Neural cell (in vitro differentiated cells): ENCODE results near the gene HOXC6. TPM values are rescaled to one million over a fixed set of nuclear protein-coding genes. Genes with fewer than 3 reads are reported as not detected.

Experiments
- H2AFZ ChIP-seq: fragments of 200-600, 300-800 bp; sonication (generic), shearing (Covaris generic); 2 replicates; pipeline ENCODE4 v1.6.0; 2014; ENCODE audit warnings: low read depth, mild to moderate bottlenecking, antibody characterized with exemption, low read length, moderate library complexity
- H3F3A ChIP-seq: fragments of 200-600 bp; shearing (Covaris generic); 2 replicates; pipeline ENCODE4 v1.6.1; 2016; ENCODE audit warnings: mild to moderate bottlenecking, moderate library complexity, mixed read lengths, antibody characterized with exemption, low read length; ENCODE audit not compliant: insufficient read depth, poor library complexity, severe bottlenecking
- H3K27ac ChIP-seq: fragments of 200-600, 300-800 bp; sonication (generic), shearing (Covaris generic); 2 replicates; pipeline ENCODE4 v1.5.1; 2014; ENCODE audit warnings: mild to moderate bottlenecking, low read length, moderate library complexity
- H3K27me3 ChIP-seq: fragments of 300-800, 200-600 bp; sonication (generic), shearing (Covaris generic); 2 replicates; pipeline ENCODE4 v1.6.0; 2014; ENCODE audit warnings: mild to moderate bottlenecking, low read depth, low read length, moderate library complexity; ENCODE audit not compliant: insufficient read depth
- H3K36me3 ChIP-seq: fragments of 300-800, 200-600 bp; sonication (generic), shearing (Covaris generic); 2 replicates; pipeline ENCODE4 v1.5.1; 2014; ENCODE audit warnings: mild to moderate bottlenecking, antibody characterized with exemption, low read length, moderate library complexity; ENCODE audit not compliant: insufficient read depth
- H3K4me2 ChIP-seq: fragments of 300-800, 200-600 bp; sonication (generic), shearing (Covaris generic); 2 replicates; pipeline ENCODE4 v1.6.0; 2014; ENCODE audit warnings: mild to moderate bottlenecking, low read length
- H3K4me3 ChIP-seq: fragments of 300-800, 200-600 bp; sonication (generic), shearing (Covaris generic); 2 replicates; pipeline ENCODE4 v1.5.1; 2014; ENCODE audit warnings: mild to moderate bottlenecking, low read length, moderate library complexity
- H3K79me2 ChIP-seq: fragments of 200-600 bp; shearing (Covaris generic); replicated peaks from 2 replicates; pipeline ENCODE4 v1.6.0; 2014; ENCODE audit warnings: mild to moderate bottlenecking, low read length, moderate library complexity; ENCODE audit not compliant: insufficient read depth
- H3K9ac ChIP-seq: fragments of 300-800, 200-600 bp; sonication (generic), shearing (Covaris generic); 2 replicates; pipeline ENCODE4 v1.6.1; 2016; ENCODE audit warnings: mild to moderate bottlenecking, low read length, mixed read lengths
- H3K9me2 ChIP-seq: fragments of 200-600 bp; shearing (Covaris generic); 2 replicates; pipeline ENCODE4 v1.6.1; 2016; ENCODE audit warnings: mild to moderate bottlenecking, low read length, mixed read lengths; ENCODE audit not compliant: insufficient read depth
- H3K9me3 ChIP-seq: fragments of 200-600, 300-800 bp; sonication (generic), shearing (Covaris generic); 2 replicates; pipeline ENCODE4 v1.6.1; 2016; ENCODE audit warnings: mild to moderate bottlenecking, mixed run types, low read length, moderate library complexity, mixed read lengths
- H4K20me1 ChIP-seq: fragments of 200-600 bp; shearing (Covaris generic); 2 replicates; pipeline ENCODE4 v1.6.1; 2016; ENCODE audit warnings: mild to moderate bottlenecking, mixed run types; ENCODE audit not compliant: insufficient read depth
- EP300 ChIP-seq: fragments of 450-650 bp; conservative IDR thresholded peaks from 2 replicates; pipeline ENCODE4 v1.6.1; 2014; ENCODE audit warnings: antibody characterized with exemption, mild to moderate bottlenecking, moderate library complexity; ENCODE audit not compliant: poor library complexity, severe bottlenecking
- EZH2 ChIP-seq: fragments of 200-600, 300-800 bp; shearing (Covaris generic), sonication (generic); IDR thresholded peaks from 2 replicates; pipeline ENCODE4 v1.6.1; 2014; ENCODE audit warnings: antibody characterized with exemption, low read length, borderline replicate concordance, mild to moderate bottlenecking; ENCODE audit not compliant: insufficient read depth, poor library complexity, severe bottlenecking
- MXI1 ChIP-seq: fragments of 450-650 bp; conservative IDR thresholded peaks from 2 replicates; pipeline ENCODE4 v1.6.1; 2014; ENCODE audit warnings: antibody characterized with exemption, mild to moderate bottlenecking; ENCODE audit not compliant: poor library complexity, severe bottlenecking
- POLR2AphosphoS5 ChIP-seq: IDR thresholded peaks from 2 replicates; pipeline ENCODE4 v1.6.1; 2012
- RAD21 ChIP-seq: fragments of 450-650 bp; conservative IDR thresholded peaks from 2 replicates; pipeline ENCODE4 v1.6.1; 2014; ENCODE audit warnings: antibody characterized with exemption, mild to moderate bottlenecking, moderate library complexity
- SMC3 ChIP-seq: fragments of 450-650 bp; conservative IDR thresholded peaks from 2 replicates; pipeline ENCODE4 v1.6.1; 2014; ENCODE audit warnings: antibody characterized with exemption, mild to moderate bottlenecking, moderate library complexity; ENCODE audit not compliant: poor library complexity
- TAF1 ChIP-seq: IDR thresholded peaks from 2 replicates; pipeline ENCODE4 v1.6.1; 2012; ENCODE audit warnings: low read depth
- polyA plus RNA-seq: library from polyadenylated mRNA; depleted of rRNA; stranded (reverse); fragments of >200 nt; gene quantifications from 2 replicates; pipeline ENCODE4 v1.2.3, GENCODE V29; 2014
- TF ChIP-seq, protein P1 (sequence below): fragments of 450-650 bp; IDR thresholded peaks from 2 replicates; pipeline ENCODE4 v1.5.1; 2014; ENCODE audit warnings: antibody characterized with exemption, mild to moderate bottlenecking, moderate library complexity; ENCODE audit not compliant: poor library complexity, severe bottlenecking
- TF ChIP-seq, protein P2 (sequence below): IDR thresholded peaks from 2 replicates; pipeline ENCODE4 v1.6.1; 2012; ENCODE audit warnings: borderline replicate concordance

HOXC6 gene
- polyA plus RNA-seq, 1 donor from 2014 or later, result not detected

DNA sequence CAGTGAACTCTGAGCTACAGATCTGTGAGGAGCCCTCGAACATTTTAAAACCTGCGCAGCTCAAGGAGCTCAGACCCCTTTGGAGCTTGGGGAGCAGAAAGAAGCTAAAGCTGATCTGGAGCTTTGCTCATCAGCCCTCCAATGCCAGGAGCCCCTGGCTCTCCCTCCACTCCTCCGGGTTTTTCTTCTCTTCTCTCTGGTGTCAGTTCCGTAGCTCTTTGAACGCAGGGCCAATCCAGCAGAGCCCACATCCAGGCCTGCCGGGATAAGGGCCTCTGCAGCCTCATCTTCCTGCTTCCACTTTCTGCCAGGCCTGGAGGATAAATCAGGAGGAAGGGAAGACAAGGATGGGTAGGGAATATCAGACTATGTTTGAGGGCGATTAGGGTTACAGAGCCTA is 31.4 kb downstream of the HOXC6 start (continued):
- TF ChIP-seq SMC3 (no peak), TAF1 (no peak), EP300 (no peak)

DNA sequence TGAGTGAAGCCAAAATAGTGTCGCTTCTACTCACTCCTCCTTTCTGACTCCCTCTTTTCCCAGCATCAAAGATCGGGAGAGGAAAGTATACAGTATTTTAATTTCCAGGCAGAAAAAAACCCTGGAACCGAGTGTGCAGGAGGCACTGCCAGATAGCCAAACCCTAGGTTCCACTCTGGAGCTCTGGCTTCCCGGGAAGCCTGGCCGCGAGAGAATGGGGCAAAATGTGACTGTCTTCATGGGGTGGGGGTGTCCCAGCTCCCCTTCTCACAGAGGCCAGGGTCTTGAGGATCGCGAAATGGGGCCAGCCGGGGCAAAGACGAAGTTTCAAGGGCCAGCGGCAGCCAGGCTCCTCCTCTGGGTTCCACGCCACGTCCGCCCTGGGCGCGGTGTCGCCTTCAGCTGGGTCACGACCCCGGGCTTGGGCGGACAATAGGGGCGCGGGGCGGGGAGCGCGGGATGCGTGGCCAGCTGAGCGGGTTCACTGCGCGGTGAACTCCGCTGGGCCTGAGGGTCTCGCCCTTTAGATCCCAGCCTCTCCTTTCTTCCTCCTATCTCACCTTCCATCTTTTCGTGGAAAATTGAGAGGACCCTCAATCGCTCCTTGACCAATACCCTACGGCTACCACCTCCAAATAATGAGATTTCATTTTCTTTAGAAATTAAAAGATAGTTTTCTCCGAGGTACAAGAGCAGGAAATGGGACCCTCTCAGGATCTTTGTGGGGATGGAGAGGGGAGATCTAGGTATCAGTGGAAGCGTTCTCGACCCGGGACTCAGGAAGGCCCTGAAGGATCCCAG is 32.1 kb downstream of the HOXC6 start:
- TF ChIP-seq, protein P1, sequence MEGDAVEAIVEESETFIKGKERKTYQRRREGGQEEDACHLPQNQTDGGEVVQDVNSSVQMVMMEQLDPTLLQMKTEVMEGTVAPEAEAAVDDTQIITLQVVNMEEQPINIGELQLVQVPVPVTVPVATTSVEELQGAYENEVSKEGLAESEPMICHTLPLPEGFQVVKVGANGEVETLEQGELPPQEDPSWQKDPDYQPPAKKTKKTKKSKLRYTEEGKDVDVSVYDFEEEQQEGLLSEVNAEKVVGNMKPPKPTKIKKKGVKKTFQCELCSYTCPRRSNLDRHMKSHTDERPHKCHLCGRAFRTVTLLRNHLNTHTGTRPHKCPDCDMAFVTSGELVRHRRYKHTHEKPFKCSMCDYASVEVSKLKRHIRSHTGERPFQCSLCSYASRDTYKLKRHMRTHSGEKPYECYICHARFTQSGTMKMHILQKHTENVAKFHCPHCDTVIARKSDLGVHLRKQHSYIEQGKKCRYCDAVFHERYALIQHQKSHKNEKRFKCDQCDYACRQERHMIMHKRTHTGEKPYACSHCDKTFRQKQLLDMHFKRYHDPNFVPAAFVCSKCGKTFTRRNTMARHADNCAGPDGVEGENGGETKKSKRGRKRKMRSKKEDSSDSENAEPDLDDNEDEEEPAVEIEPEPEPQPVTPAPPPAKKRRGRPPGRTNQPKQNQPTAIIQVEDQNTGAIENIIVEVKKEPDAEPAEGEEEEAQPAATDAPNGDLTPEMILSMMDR, result no peak
- TF ChIP-seq MXI1, result no peak
- no peak for TF ChIP-seq TAF1
- TF ChIP-seq, protein P2, sequence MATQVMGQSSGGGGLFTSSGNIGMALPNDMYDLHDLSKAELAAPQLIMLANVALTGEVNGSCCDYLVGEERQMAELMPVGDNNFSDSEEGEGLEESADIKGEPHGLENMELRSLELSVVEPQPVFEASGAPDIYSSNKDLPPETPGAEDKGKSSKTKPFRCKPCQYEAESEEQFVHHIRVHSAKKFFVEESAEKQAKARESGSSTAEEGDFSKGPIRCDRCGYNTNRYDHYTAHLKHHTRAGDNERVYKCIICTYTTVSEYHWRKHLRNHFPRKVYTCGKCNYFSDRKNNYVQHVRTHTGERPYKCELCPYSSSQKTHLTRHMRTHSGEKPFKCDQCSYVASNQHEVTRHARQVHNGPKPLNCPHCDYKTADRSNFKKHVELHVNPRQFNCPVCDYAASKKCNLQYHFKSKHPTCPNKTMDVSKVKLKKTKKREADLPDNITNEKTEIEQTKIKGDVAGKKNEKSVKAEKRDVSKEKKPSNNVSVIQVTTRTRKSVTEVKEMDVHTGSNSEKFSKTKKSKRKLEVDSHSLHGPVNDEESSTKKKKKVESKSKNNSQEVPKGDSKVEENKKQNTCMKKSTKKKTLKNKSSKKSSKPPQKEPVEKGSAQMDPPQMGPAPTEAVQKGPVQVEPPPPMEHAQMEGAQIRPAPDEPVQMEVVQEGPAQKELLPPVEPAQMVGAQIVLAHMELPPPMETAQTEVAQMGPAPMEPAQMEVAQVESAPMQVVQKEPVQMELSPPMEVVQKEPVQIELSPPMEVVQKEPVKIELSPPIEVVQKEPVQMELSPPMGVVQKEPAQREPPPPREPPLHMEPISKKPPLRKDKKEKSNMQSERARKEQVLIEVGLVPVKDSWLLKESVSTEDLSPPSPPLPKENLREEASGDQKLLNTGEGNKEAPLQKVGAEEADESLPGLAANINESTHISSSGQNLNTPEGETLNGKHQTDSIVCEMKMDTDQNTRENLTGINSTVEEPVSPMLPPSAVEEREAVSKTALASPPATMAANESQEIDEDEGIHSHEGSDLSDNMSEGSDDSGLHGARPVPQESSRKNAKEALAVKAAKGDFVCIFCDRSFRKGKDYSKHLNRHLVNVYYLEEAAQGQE, result no peak
- TF ChIP-seq EZH2, result no peak
- no peak for TF ChIP-seq EP300
- TF ChIP-seq POLR2AphosphoS5, result no peak
- Histone ChIP-seq H3F3A (no peaks in the 10 kb centered on the region), H3K4me2 (no peak overlapping the region), H3K9me3 (no peaks in the 10 kb centered on the region), H3K9ac (no peak overlapping the region), H3K27me3 (peaks cover 100% of the 10 kb centered on the region), H3K9me2 (no peaks in the 10 kb centered on the region), H2AFZ (no peak overlapping the region), H3K27ac (no peak overlapping the region), H3K4me3 (no peak overlapping the region), H3K36me3 (no peaks in the 10 kb centered on the region), H4K20me1 (no peaks in the 10 kb centered on the region), H3K79me2 (no peaks in the 10 kb centered on the region)

DNA sequence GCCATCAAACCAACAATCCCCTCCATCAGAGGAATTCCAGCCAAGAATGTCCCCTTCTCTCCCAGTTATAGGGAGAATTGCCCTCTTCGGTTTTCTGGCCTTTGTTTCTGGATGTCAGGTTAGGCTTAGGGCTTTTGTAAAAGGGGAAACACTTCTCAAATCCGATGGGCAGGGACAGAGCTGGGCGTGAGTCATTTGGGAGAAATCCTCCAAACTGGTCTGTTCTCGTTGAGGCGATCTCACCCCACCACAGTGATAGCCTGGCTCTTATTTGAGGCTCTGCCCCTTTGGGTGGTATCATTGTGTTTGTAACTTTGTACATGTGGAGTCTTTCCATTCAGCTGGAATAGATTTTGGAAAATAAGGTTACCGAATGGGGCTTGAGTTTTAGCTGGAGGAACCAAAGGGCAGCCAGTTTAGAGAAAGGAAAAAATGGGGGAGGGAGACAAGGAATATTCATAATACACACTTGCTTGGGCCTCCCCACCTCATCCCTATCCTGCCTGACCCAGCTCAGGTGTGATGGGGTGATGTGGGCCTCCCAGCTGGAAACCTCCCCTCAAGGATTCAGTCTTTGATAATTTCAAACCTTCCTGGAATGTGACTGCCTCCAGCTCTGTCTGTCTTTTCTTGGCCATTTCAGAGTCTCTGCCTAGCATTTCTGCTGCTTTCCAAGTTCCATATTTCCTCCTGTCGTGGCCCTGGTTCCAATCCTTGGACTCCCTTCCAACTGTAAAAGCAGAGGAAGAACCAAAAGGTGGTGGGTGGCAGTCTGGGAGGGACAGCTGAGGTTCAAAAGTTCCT is 32.9 kb downstream of the HOXC6 start:
- no peaks in the 10 kb centered on the region for H4K20me1 ChIP-seq
- H3K4me3 ChIP-seq, result no peak overlapping the region
- H3K27ac ChIP-seq, result no peak overlapping the region
- no peaks in the 10 kb centered on the region for H3K9me2 ChIP-seq
- no peak overlapping the region for H3K9ac ChIP-seq
- H3K9me3 ChIP-seq, result no peaks in the 10 kb centered on the region
- TF ChIP-seq, protein P2, result no peak
- TF ChIP-seq TAF1 (no peak), RAD21 (no peak), SMC3 (no peak), MXI1 (no peak), EZH2 (no peak), EP300 (no peak), POLR2AphosphoS5 (no peak)
- TF ChIP-seq, protein P1, result no peak
- H2AFZ ChIP-seq, result no peak overlapping the region
- H3K4me2 ChIP-seq, result no peak overlapping the region
- H3K27me3 ChIP-seq, result peaks cover 100% of the 10 kb centered on the region
- no peaks in the 10 kb centered on the region for H3F3A ChIP-seq
- no peaks in the 10 kb centered on the region for H3K36me3 ChIP-seq
- H3K79me2 ChIP-seq, result no peaks in the 10 kb centered on the region
